NCI-H1048 (cell line): ENCODE measurements around the gene PRR12.
A peak's percentile ranks its signal among the peaks of the same experiment; 100 is the strongest.

ENCODE experiments used
- DNase-seq: peaks from one replicate; lab custom pipeline; 2025; lab: John Stamatoyannopoulos, UW

The PRR12 gene

GRCh38 chr19:49645592-49645991 lies 54.6 kb downstream of the PRR12 start:
- DNase-seq, result no peak

- DNase-seq, result no peak
These were observed 55.0 kb downstream of the PRR12 start for GRCh38 chr19:49645995-49646394.

- DNase-seq, result no peak
These were observed 55.6 kb downstream of the PRR12 start for GRCh38 chr19:49646586-49646985.

GRCh38 chr19:49651029-49651819 lies 60.2 kb downstream of the PRR12 start:
- DNase-seq, result no peak

- no peak for DNase-seq
These were observed 61.0 kb downstream of the PRR12 start for GRCh38 chr19:49651820-49652550.

- no peak for DNase-seq
These were observed 61.8 kb downstream of the PRR12 start for GRCh38 chr19:49652551-49653465.

GRCh38 chr19:49653466-49653806 lies 62.5 kb downstream of the PRR12 start:
- no peak for DNase-seq

- no peak for DNase-seq
These were observed 63.6 kb downstream of the PRR12 start for GRCh38 chr19:49654581-49654980.

- DNase-seq, result no peak
These were observed 64.8 kb downstream of the PRR12 start for GRCh38 chr19:49655570-49656455.

GRCh38 chr19:49656456-49657109 lies 65.6 kb downstream of the PRR12 start:
- DNase-seq, result no peak

- DNase-seq, result no peak
These were observed 66.6 kb downstream of the PRR12 start for GRCh38 chr19:49657493-49658138.

GRCh38 chr19:49658139-49658517 lies 67.1 kb downstream of the PRR12 start:
- DNase-seq, result no peak

- no peak for DNase-seq
These were observed 67.8 kb downstream of the PRR12 start for GRCh38 chr19:49658566-49659442.

- DNase-seq, result no peak
These were observed 69.5 kb downstream of the PRR12 start for GRCh38 chr19:49660338-49660961.

- DNase-seq, result no peak
These were observed 71.0 kb downstream of the PRR12 start for GRCh38 chr19:49662011-49662410.

GRCh38 chr19:49663224-49663623 lies 72.2 kb downstream of the PRR12 start:
- no peak for DNase-seq

GRCh38 chr19:49664171-49665035 lies 73.4 kb downstream of the PRR12 start:
- DNase-seq, result peak; percentile 83

GRCh38 chr19:49665036-49665350 lies 74.0 kb downstream of the PRR12 start:
- DNase-seq, result no peak
